Activated T-cell treated with anti-CD3 and anti-CD28 coated beads for 24 hours (primary cell): ENCODE data around the gene CD48.
"Not testable (repeated sequence)": the region's sequence is repeated elsewhere in the genome, so short reads cannot be mapped to it uniquely, and the experiment has no call there.

Experiments used
- DNase-seq: peaks from one replicate; pipeline ENCODE4 v3.0.0-alpha.2; 2020; ENCODE audit warnings: low read depth

CD48 gene

GRCh38 chr1:160652065-160652641, 59.5 kb downstream of the CD48 start:
- not testable (repeated sequence) for DNase-seq

GRCh38 chr1:160651433-160652064, 60.1 kb downstream of the CD48 start:
- no peak for DNase-seq

GRCh38 chr1:160647329-160647720, 64.3 kb downstream of the CD48 start:
- no peak for DNase-seq

GRCh38 chr1:160646711-160647328, 64.8 kb downstream of the CD48 start, which contains the start of gene SLAMF1:
Gene SLAMF1 (minus strand): TSS chr1:160647044. CDS start chr1:160646945, 99 bp downstream.
- no peak for DNase-seq

- DNase-seq, result no peak
These were observed 65.4 kb downstream of the CD48 start for GRCh38 chr1:160646180-160646579.

- no peak for DNase-seq
These were observed 66.1 kb downstream of the CD48 start for GRCh38 chr1:160645386-160646130.

GRCh38 chr1:160644399-160644798, 67.2 kb downstream of the CD48 start:
- DNase-seq, result no peak

- DNase-seq, result no peak
These were observed 68.5 kb downstream of the CD48 start for GRCh38 chr1:160643138-160643537.

GRCh38 chr1:160642281-160642644, 69.4 kb downstream of the CD48 start:
- DNase-seq, result no peak

GRCh38 chr1:160641323-160642280, 70.0 kb downstream of the CD48 start:
- DNase-seq, result no peak

GRCh38 chr1:160640359-160641123, 71.1 kb downstream of the CD48 start:
- DNase-seq, result no peak

GRCh38 chr1:160639652-160640051, 72.0 kb downstream of the CD48 start:
- no peak for DNase-seq

- DNase-seq, result no peak
These were observed 72.7 kb downstream of the CD48 start for GRCh38 chr1:160638926-160639325.

GRCh38 chr1:160638540-160638857, 73.1 kb downstream of the CD48 start:
- no peak for DNase-seq

GRCh38 chr1:160637821-160638539, 73.6 kb downstream of the CD48 start:
- DNase-seq, result no peak

GRCh38 chr1:160637065-160637464, 74.6 kb downstream of the CD48 start:
- DNase-seq, result no peak

GRCh38 chr1:160636547-160636946, 75.1 kb downstream of the CD48 start:
- no peak for DNase-seq

GRCh38 chr1:160636076-160636475, 75.5 kb downstream of the CD48 start:
- DNase-seq, result no peak

GRCh38 chr1:160634543-160635491, 76.8 kb downstream of the CD48 start:
- DNase-seq, result no peak
